Psoas muscle (tissue), 8 donors: ENCODE measurements around the gene ZNF451. TPM values are rescaled to one million over a fixed set of nuclear protein-coding genes. Genes with fewer than 3 reads are reported as not detected.

Experiments used
- ATAC-seq, 4 donors: fragments of 200-7000 bp; cut with Tn5 transposase; one replicate each; pipeline ENCODE4 v1.9.1; 2020; ENCODE audit warnings: moderate library complexity in 3 of 4, mild to moderate bottlenecking in 2 of 4
- DNase-seq, 2 donors: peaks; one replicate each; pipeline ENCODE4 v3.0.0-alpha.2; 2020
- H3K27ac ChIP-seq: fragments of 200-600 bp; one replicate; pipeline ENCODE4 v1.8.0; 2022
- H3K27me3 ChIP-seq, 3 donors: fragments of 200-600 bp in 1 of 3; one replicate each; pipeline versions ENCODE4 v1.6.1 to v1.8.0; 2013 to 2022; ENCODE audit warnings: low read length in 2 of 3, mild to moderate bottlenecking in 2 of 3, moderate library complexity in 1 of 3; ENCODE audit not compliant: insufficient read depth in 3 of 3
- H3K36me3 ChIP-seq, 2 donors: fragments of 200-600 bp in 1 of 2; one replicate each; pipeline versions ENCODE4 v1.6.1 to v1.8.0; 2013 to 2022; ENCODE audit warnings: low read depth in 1 of 2, mild to moderate bottlenecking in 1 of 2, moderate library complexity in 1 of 2; ENCODE audit not compliant: insufficient read depth in 1 of 2
- H3K4me1 ChIP-seq: fragments of 200-600 bp; one replicate; pipeline ENCODE4 v1.8.0; 2022
- H3K4me3 ChIP-seq: fragments of 200-600 bp; one replicate; pipeline ENCODE4 v1.8.0; 2022; ENCODE audit warnings: mild to moderate bottlenecking
- H3K9me3 ChIP-seq: fragments of 200-600 bp; one replicate; pipeline ENCODE4 v1.8.0; 2022
- WGBS, 3 donors: extraction: QIAGEN DNeasy Blood & Tissue Kit; methylation state at CpG; one replicate each; pipeline versions ENCODE4 v1.1.6 to v1.1.7; 2013; 5-methylcytosine and 5-hydroxymethylcytosine counted together
- intact Hi-C, 2 donors: fragments of 100-400 bp; cut with DNase I; formaldehyde crosslinking; loops; one replicate each; pipeline versions ENCODE4 v1.11.0 to v1.14.2; 2022
- polyA plus RNA-seq, 3 donors: library from polyadenylated mRNA; stranded (reverse); fragments of 200-250 nt; gene quantifications; one replicate each; pipeline ENCODE4 v1.2.3, GENCODE V29; 2013
- total RNA-seq, 4 donors: library from RNA; stranded (reverse); fragmentation: NEBNext Ultra II Directional in 2 of 4; extraction: Animal tissue kit (Norgen Biotek cat#: 25700) in 2 of 4; gene quantifications; one replicate each; pipeline versions ENCODE4 v1.2.1 to v1.2.4, GENCODE V29; 2021 to 2023
- TF ChIP-seq, protein P1 (sequence below): fragments of 200-600 bp; IDR thresholded peaks from one replicate; pipeline ENCODE4 v1.8.0; 2022; ENCODE audit warnings: antibody characterized with exemption
- donor health status: healthy with polysubstance abuse.
- donor health status: DM: no; HTN: no; CAD: no; lungs with moderate emphysema.
- donor health status: Bipolar disorder and iron deficiency.
- donor health status: healthy.
- donor health status: DM: yes; HTN: yes; CAD: no.
- donor health status: DM: no; HTN: no; CAD: no.
- donor health status: DM: no; HTN: no; CAD: no.
- donor health status: DM: yes; HTN: yes; CAD: no.

The ZNF451 gene
- total and polyA plus RNA-seq, 7 donors = 6.3 to 27.6 (median 20.4) TPM

DNA sequence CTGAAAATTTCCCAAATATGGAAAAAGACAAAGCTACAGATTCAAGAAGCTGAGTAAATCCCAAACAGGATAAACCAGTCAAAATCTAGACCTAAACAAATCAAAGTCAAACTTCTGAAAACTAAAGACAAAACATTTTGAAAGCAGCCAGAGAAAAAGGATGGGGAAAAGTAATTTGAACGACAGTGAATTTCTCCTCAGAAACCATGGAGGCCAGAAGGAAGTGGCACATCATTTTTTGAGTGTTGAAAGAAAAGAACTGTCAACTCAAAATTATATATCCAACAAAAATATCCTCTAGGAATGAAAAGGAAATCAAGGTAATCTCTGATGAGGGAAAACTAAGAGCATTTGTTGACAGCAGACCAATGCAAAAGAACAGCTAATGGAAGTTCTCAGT lies 125.3 kb downstream of the ZNF451 start:
- Histone ChIP-seq H3K27me3 (no peaks in the 10 kb centered on the region), H3K9me3 (no peaks in the 10 kb centered on the region), H3K27ac (no peak overlapping the region), H3K4me3 (no peak overlapping the region), H3K4me1 (peaks cover 8% of the 10 kb centered on the region), H3K36me3 (no peaks in the 10 kb centered on the region)
- 94 to 97% (median 96%) methylated on average over 1 of the region's 1 CpG for WGBS, 3 donors
- TF ChIP-seq, protein P1, sequence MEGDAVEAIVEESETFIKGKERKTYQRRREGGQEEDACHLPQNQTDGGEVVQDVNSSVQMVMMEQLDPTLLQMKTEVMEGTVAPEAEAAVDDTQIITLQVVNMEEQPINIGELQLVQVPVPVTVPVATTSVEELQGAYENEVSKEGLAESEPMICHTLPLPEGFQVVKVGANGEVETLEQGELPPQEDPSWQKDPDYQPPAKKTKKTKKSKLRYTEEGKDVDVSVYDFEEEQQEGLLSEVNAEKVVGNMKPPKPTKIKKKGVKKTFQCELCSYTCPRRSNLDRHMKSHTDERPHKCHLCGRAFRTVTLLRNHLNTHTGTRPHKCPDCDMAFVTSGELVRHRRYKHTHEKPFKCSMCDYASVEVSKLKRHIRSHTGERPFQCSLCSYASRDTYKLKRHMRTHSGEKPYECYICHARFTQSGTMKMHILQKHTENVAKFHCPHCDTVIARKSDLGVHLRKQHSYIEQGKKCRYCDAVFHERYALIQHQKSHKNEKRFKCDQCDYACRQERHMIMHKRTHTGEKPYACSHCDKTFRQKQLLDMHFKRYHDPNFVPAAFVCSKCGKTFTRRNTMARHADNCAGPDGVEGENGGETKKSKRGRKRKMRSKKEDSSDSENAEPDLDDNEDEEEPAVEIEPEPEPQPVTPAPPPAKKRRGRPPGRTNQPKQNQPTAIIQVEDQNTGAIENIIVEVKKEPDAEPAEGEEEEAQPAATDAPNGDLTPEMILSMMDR = no peak
- intact Hi-C loops = loop anchor here in 1 of 2 donors (5.0 kb wide), 1 partner anchor 33 kb away; no protein-coding TSS in a partner anchor
- DNase-seq (no peak), ATAC-seq (no peak)

- intact Hi-C loops = loop anchor here in 1 of 2 donors (5.0 kb wide), 1 partner anchor 34 kb away; no protein-coding TSS in a partner anchor
- ATAC-seq = peak in 2 of 4 donors; percentile 52 to 57
- 50 to 58% (median 53%) methylated on average over 7 of the region's 7 CpGs for WGBS, 3 donors
- Histone ChIP-seq H3K4me1 (peaks cover 16% of the 10 kb centered on the region), H3K9me3 (no peaks in the 10 kb centered on the region), H3K27ac (no peak overlapping the region), H3K36me3 (no peaks in the 10 kb centered on the region), H3K27me3 (no peaks in the 10 kb centered on the region), H3K4me3 (no peak overlapping the region)
- TF ChIP-seq, protein P1 = no peak
- DNase-seq = no peak
Observed at GRCh38 chr6:57216235-57217101, 126.5 kb downstream of the ZNF451 start.

GRCh38 chr6:57217270-57217669 lies 127.3 kb downstream of the ZNF451 start:
- Histone ChIP-seq H3K27ac (no peak overlapping the region), H3K4me3 (no peak overlapping the region), H3K36me3 (no peaks in the 10 kb centered on the region), H3K9me3 (no peaks in the 10 kb centered on the region), H3K27me3 (no peaks in the 10 kb centered on the region), H3K4me1 (peaks cover 16% of the 10 kb centered on the region)
- DNase-seq = no peak
- 97 to 98% (median 97%) methylated on average over 11 of the region's 11 CpGs for WGBS, 3 donors
- intact Hi-C loops = loop anchor here in 1 of 2 donors (5.0 kb wide), 1 partner anchor 35 kb away; no protein-coding TSS in a partner anchor
- ATAC-seq = no peak
- TF ChIP-seq, protein P1 = no peak

Other genes with a start within 250 kb of the ZNF451 start
- gene BEND6, start 135.1 kb upstream of the ZNF451 start, total RNA-seq = 1 to 10 TPM in 1 of 4 donors, under 1 TPM in 3; 0.21 to 1.1 (median 0.27) TPM
- gene BEND6, start 135.1 kb upstream of the ZNF451 start, polyA plus RNA-seq = under 1 TPM; 0.14 to 0.60 (median 0.35) TPM
- 1 to 10 TPM; 4.0 to 6.7 (median 5.9) TPM for gene KIAA1586, start 43.5 kb upstream of the ZNF451 start, total RNA-seq
- gene KIAA1586, start 43.5 kb upstream of the ZNF451 start, polyA plus RNA-seq = 1 to 10 TPM; 1.4 to 3.1 (median 1.4) TPM
- 1 to 10 TPM; 7.3 to 9.3 (median 8.5) TPM for gene BAG2, start 82.1 kb downstream of the ZNF451 start, total RNA-seq
- gene BAG2, start 82.1 kb downstream of the ZNF451 start, polyA plus RNA-seq = 10 to 100 TPM in 1 of 3 donors, 1 to 10 TPM in 2; 5.8 to 17.6 (median 6.4) TPM
- 10 to 100 TPM in 1 of 4 donors, 1 to 10 TPM in 3; 5.9 to 10.1 (median 6.0) TPM for gene RAB23, start 132.1 kb downstream of the ZNF451 start, total RNA-seq
- gene RAB23, start 132.1 kb downstream of the ZNF451 start, polyA plus RNA-seq = 10 to 100 TPM in 1 of 3 donors, 1 to 10 TPM in 2; 3.9 to 14.1 (median 4.3) TPM
- 1 to 10 TPM; 1.7 to 3.3 (median 2.2) TPM for gene PRIM2, start 227.4 kb downstream of the ZNF451 start, total RNA-seq
- 1 to 10 TPM; 2.3 to 5.9 (median 5.8) TPM for gene PRIM2, start 227.4 kb downstream of the ZNF451 start, polyA plus RNA-seq